Adrenal gland (tissue), 5 donors: ENCODE results near the gene SRRM1.

ENCODE experiments used
- CTCF ChIP-seq, 6 experiments: fragments of 450-650 bp in 4 of 6; fragments of 200-600 bp in 2 of 6; sonication (generic) in 1 of 6; IDR thresholded peaks; 1 replicate in 5 of 6; 2 replicates in 1 of 6; pipeline versions ENCODE4 v1.5.1 to v1.8.0; 2016 to 2021; ENCODE audit warnings: antibody characterized with exemption in 6 of 6, mild to moderate bottlenecking in 2 of 6, moderate library complexity in 1 of 6
- POLR2A ChIP-seq, 2 donors: fragments of 450-650 bp; IDR thresholded peaks; one replicate each; pipeline ENCODE4 v1.6.1; 2017; ENCODE audit warnings: antibody characterized with exemption in 2 of 2, mild to moderate bottlenecking in 2 of 2, moderate library complexity in 1 of 2
- donor health status: DM: no; HTN: no; CAD: no.

GRCh38 chr1:24694380-24694843 is 51.3 kb downstream of the SRRM1 start:
- TF ChIP-seq POLR2A (IDR thresholded peaks at IDR 0.05) = no peak
- TF ChIP-seq CTCF (IDR thresholded peaks at IDR 0.05) = no peak
